Testis (tissue), 3 donors: ENCODE results near the gene NRP1. TPM values are rescaled to one million over a fixed set of nuclear protein-coding genes. Genes with fewer than 3 reads are reported as not detected.

ENCODE experiments used
- DNase-seq: peaks from one replicate; pipeline ENCODE4 v3.0.0-alpha.2; 2019
- H3K27ac ChIP-seq, 2 donors: fragments of 200-600 bp; sonication (generic); one replicate each; pipeline ENCODE4 v1.5.1; 2019
- H3K27me3 ChIP-seq: fragments of 200-600 bp; sonication (generic); one replicate; pipeline ENCODE4 v1.5.1; 2019
- H3K36me3 ChIP-seq: fragments of 200-600 bp; sonication (generic); one replicate; pipeline ENCODE4 v1.5.1; 2017; ENCODE audit warnings: low read depth; ENCODE audit errors: missing control alignments
- H3K4me1 ChIP-seq: fragments of 200-600 bp; sonication (generic); one replicate; pipeline ENCODE4 v1.5.1; 2019
- H3K4me3 ChIP-seq, 2 donors: fragments of 200-600 bp; sonication (generic); one replicate each; pipeline ENCODE4 v1.5.1; 2017 to 2019
- H3K9me3 ChIP-seq: fragments of 200-600 bp; sonication (generic); one replicate; pipeline ENCODE4 v1.5.1; 2017
- CTCF ChIP-seq, 3 experiments: fragments of 450-650 bp in 2 of 3; fragments of 200-600 bp in 1 of 3; sonication (generic) in 1 of 3; IDR thresholded peaks; one replicate each; pipeline ENCODE4 v1.5.1; 2016 to 2019; ENCODE audit warnings: antibody characterized with exemption in 3 of 3, mild to moderate bottlenecking in 2 of 3, moderate library complexity in 1 of 3
- POLR2A ChIP-seq: fragments of 450-650 bp; IDR thresholded peaks from one replicate; pipeline ENCODE4 v1.6.1; 2017; ENCODE audit warnings: antibody characterized with exemption, mild to moderate bottlenecking, moderate library complexity
- WGBS, 2 donors: methylation state at CpG; one replicate each; pipeline ENCODE4 v1.1.5; 2018; 5-methylcytosine and 5-hydroxymethylcytosine counted together
- intact Hi-C: fragments of 100-400 bp; cut with DNase I; formaldehyde crosslinking; loops from one replicate; pipeline ENCODE4 v1.15.1; 2023; ENCODE audit warnings: low total_unique reads
- polyA plus RNA-seq: library from polyadenylated mRNA; stranded (reverse); fragments of 350-450 nt; fragmentation: Illumina TruSeq; extraction: RNeasy Lipid Tissue Mini Kit (QIAGEN cat#74804); gene quantifications from one replicate; pipeline ENCODE4 v1.2.3, GENCODE V29; 2014; ENCODE audit warnings: low read depth, low replicate concordance; ENCODE audit not compliant: insufficient read depth
- total RNA-seq, 2 donors: library from RNA; depleted of rRNA; stranded (reverse); fragments of >200 nt; gene quantifications; one replicate each; pipeline ENCODE4 v1.2.3, GENCODE V29; 2016

The NRP1 gene
- total and polyA plus RNA-seq, 3 donors from 2014 or later: 15.9 to 23.8 (median 17.1) TPM

GRCh38 chr10:33347211-33347610 lies 12.7 kb upstream of the NRP1 start:
- Histone ChIP-seq H3K4me3 (no peak overlapping the region), H3K9me3 (no peaks in the 10 kb centered on the region), H3K36me3 (no peaks in the 10 kb centered on the region), H3K27ac (no peak overlapping the region), H3K4me1 (no peaks in the 10 kb centered on the region), H3K27me3 (no peaks in the 10 kb centered on the region)
- no peak for DNase-seq
- 49 to 72% methylated on average over 2 of the region's 2 CpGs for whole genome bisulfite sequencing, 2 donors
- TF ChIP-seq POLR2A: no peak
- TF ChIP-seq CTCF (IDR thresholded peaks at IDR 0.05): no peak
- intact Hi-C loops: no loop called here

GRCh38 chr10:33345236-33345635 lies 10.8 kb upstream of the NRP1 start:
- Histone ChIP-seq H3K36me3 (no peaks in the 10 kb centered on the region), H3K27me3 (no peaks in the 10 kb centered on the region), H3K4me3 (no peak overlapping the region), H3K4me1 (no peaks in the 10 kb centered on the region), H3K9me3 (no peaks in the 10 kb centered on the region), H3K27ac (no peak overlapping the region)
- no peak for DNase-seq
- no peak for TF ChIP-seq CTCF (IDR thresholded peaks at IDR 0.05)
- TF ChIP-seq POLR2A: no peak
- 88 to 89% methylated on average over 5 of the region's 5 CpGs for WGBS, 2 donors
- intact Hi-C loops: no loop called here

GRCh38 chr10:33344676-33345075 lies 10.2 kb upstream of the NRP1 start:
- Histone ChIP-seq H3K4me3 (no peak overlapping the region), H3K9me3 (no peaks in the 10 kb centered on the region), H3K27ac (no peak overlapping the region), H3K27me3 (no peaks in the 10 kb centered on the region), H3K36me3 (no peaks in the 10 kb centered on the region), H3K4me1 (no peaks in the 10 kb centered on the region)
- 93 to 97% methylated on average over 2 of the region's 2 CpGs for WGBS, 2 donors
- TF ChIP-seq CTCF (IDR thresholded peaks at IDR 0.05) (no peak), POLR2A (no peak)
- intact Hi-C loops: no loop called here
- no peak for DNase-seq

GRCh38 chr10:33341637-33342036 lies 7.2 kb upstream of the NRP1 start:
- intact Hi-C loops: no loop called here
- no peak for DNase-seq
- Histone ChIP-seq H3K9me3 (no peaks in the 10 kb centered on the region), H3K27me3 (no peaks in the 10 kb centered on the region), H3K4me1 (peaks cover 6% of the 10 kb centered on the region), H3K4me3 (no peak overlapping the region), H3K27ac (no peak overlapping the region), H3K36me3 (no peaks in the 10 kb centered on the region)
- no peak for TF ChIP-seq POLR2A
- no peak for TF ChIP-seq CTCF (IDR thresholded peaks at IDR 0.05)
- WGBS, 2 donors: 57 to 70% methylated on average over 1 of the region's 1 CpG

DNA sequence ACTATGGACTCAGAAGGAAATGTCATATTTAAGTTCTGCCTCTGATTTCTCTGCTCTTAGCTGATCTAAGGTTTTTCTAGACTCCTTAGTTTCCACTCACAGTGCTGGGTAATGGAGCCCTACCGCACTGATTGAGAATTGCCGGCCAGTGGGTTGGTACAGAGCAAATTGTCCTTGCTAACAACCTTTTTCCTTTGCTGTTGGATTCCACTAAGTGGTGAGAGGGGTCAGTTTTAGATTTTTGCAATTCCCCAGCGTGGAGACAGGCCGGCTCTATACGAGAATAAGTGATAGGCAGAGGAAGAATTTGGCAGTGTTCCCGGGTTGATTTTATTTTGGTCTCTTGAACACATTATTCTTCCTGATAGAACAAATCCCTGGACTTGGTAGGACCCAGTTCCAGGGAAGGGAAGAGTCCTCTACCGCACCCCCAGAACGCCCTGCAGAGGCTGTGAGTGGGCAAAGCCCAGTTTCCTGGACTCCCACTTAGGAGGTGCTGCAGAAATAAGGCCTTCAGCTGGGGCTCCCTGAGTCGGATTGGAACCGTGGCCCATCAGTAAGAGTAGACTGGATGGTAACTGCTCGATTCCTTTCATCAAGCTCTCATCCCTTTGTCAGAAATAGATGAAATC lies 3.0 kb upstream of the NRP1 start:
- TF ChIP-seq POLR2A: no peak
- peak in 1 of 3 experiments; percentile 19 for TF ChIP-seq CTCF (IDR thresholded peaks at IDR 0.05)
- WGBS, 2 donors: 16% methylated on average over 11 of the region's 11 CpGs
- DNase-seq: peak; percentile 42

More for the DNA sequence above, 3.0 kb upstream of the NRP1 start:
- Histone ChIP-seq H3K4me1 (peaks cover 6% of the 10 kb centered on the region), H3K9me3 (no peaks in the 10 kb centered on the region), H3K27me3 (no peaks in the 10 kb centered on the region), H3K27ac (peak overlapping the region; percentile 75 to 81), H3K36me3 (no peaks in the 10 kb centered on the region), H3K4me3 (peak overlapping the region; percentile 67 to 68)
- intact Hi-C loops: loop anchor here (10.0 kb wide), 2 partner anchors 143 to 1297 kb away; no protein-coding TSS in a partner anchor
